H1 (cell line): ENCODE data around the gene ADPRHL1. TPM values are rescaled to one million over a fixed set of nuclear protein-coding genes. Genes with fewer than 3 reads are reported as not detected.

ENCODE experiments used
- KDM5A ChIP-seq: fragments of 200-600 bp; IDR thresholded peaks from 2 replicates; pipeline ENCODE4 v1.7.1; 2012; ENCODE audit warnings: mild to moderate bottlenecking, low read length, inconsistent platforms, mixed read lengths
- RFX5 ChIP-seq: IDR thresholded peaks from 2 replicates; pipeline ENCODE4 v1.6.1; 2011; ENCODE audit warnings: low read depth, low read length, improper control_type of control experiment, borderline replicate concordance
- RXRA ChIP-seq: IDR thresholded peaks from 2 replicates; pipeline ENCODE4 v1.6.1; 2011; ENCODE audit warnings: low read depth, mild to moderate bottlenecking, low read length, moderate library complexity; ENCODE audit not compliant: insufficient read depth
- SUZ12 ChIP-seq: fragments of 200-600 bp; sonication (generic); IDR thresholded peaks from 2 replicates; pipeline ENCODE4 v1.6.1; 2012; ENCODE audit warnings: mild to moderate bottlenecking, inconsistent platforms, low read length, moderate library complexity, mixed read lengths
- polyA plus RNA-seq, 7 experiments: library from polyadenylated mRNA; depleted of rRNA in 3 of 7; stranded (reverse) in 5 of 7; unstranded in 2 of 7; fragments of >200 nt in 5 of 7; fragments of 200-250 nt in 2 of 7; gene quantifications; 1 replicate in 5 of 7; 2 replicates in 1 of 7; 4 replicates in 1 of 7; pipeline versions ENCODE4 v1.2.1 to v1.2.3, GENCODE V29; 2011 to 2013; ENCODE audit warnings: missing spikeins in 2 of 7, mixed read lengths in 2 of 7
- total RNA-seq: library from RNA; stranded (reverse); fragmentation: NEBNext Ultra II Directional; extraction: Animal tissue kit (Norgen Biotek cat#: 25700); gene quantifications from 2 replicates; pipeline ENCODE4 v1.2.1, GENCODE V29; 2021
- TF ChIP-seq, protein P1 (sequence below): fragments of 300-600 bp; sonication (generic); IDR thresholded peaks from 2 replicates; pipeline ENCODE4 v1.7.1; 2012; ENCODE audit warnings: low read length, moderate library complexity, mild to moderate bottlenecking, inconsistent platforms; ENCODE audit not compliant: insufficient replicate concordance
- TF ChIP-seq, protein P2 (sequence below): IDR thresholded peaks from 2 replicates; pipeline ENCODE4 v1.6.1; 2012; ENCODE audit warnings: low read length, inconsistent platforms

ADPRHL1 gene
- total and polyA plus RNA-seq, 2 of the 8 experiments (the other 6 are each of a cell fraction or from before 2014, with no cell fraction given) = 0.74 to 1.7 TPM

DNA sequence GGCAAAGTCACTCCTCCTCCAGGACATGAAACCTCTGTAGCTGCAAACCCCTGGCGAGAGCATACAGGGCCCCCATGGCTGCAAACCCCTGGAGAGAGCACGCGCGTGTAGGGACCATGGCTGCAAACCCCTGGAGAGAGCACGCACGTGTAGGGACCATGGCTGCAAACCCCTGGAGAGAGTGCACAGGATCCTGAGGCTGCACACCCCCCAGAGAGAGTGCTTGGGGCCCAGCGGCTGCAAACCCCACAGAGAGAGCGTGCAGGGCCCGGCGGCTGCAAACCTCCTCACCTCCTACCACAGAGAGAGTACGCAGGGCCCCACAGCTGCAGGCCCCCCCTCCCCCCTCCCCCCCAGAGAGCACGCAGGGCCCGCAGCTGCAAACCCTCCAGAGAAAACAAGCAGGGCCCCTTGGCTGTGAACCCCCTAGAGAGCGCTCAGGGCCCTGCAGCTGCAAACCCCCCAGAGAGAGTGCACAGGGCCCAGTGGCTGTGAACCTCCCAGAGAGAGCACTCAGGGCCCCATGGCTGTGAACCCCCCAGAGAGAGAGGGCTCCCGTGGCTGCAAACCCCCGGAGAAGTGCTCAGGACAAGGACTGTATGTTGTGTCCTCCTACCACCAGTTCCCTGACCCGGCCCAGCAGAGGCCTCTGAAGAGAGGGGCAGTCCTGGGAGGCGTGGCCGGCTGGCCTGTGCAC is 7.3 kb downstream of the ADPRHL1 start (continued):
- TF ChIP-seq, protein P1, sequence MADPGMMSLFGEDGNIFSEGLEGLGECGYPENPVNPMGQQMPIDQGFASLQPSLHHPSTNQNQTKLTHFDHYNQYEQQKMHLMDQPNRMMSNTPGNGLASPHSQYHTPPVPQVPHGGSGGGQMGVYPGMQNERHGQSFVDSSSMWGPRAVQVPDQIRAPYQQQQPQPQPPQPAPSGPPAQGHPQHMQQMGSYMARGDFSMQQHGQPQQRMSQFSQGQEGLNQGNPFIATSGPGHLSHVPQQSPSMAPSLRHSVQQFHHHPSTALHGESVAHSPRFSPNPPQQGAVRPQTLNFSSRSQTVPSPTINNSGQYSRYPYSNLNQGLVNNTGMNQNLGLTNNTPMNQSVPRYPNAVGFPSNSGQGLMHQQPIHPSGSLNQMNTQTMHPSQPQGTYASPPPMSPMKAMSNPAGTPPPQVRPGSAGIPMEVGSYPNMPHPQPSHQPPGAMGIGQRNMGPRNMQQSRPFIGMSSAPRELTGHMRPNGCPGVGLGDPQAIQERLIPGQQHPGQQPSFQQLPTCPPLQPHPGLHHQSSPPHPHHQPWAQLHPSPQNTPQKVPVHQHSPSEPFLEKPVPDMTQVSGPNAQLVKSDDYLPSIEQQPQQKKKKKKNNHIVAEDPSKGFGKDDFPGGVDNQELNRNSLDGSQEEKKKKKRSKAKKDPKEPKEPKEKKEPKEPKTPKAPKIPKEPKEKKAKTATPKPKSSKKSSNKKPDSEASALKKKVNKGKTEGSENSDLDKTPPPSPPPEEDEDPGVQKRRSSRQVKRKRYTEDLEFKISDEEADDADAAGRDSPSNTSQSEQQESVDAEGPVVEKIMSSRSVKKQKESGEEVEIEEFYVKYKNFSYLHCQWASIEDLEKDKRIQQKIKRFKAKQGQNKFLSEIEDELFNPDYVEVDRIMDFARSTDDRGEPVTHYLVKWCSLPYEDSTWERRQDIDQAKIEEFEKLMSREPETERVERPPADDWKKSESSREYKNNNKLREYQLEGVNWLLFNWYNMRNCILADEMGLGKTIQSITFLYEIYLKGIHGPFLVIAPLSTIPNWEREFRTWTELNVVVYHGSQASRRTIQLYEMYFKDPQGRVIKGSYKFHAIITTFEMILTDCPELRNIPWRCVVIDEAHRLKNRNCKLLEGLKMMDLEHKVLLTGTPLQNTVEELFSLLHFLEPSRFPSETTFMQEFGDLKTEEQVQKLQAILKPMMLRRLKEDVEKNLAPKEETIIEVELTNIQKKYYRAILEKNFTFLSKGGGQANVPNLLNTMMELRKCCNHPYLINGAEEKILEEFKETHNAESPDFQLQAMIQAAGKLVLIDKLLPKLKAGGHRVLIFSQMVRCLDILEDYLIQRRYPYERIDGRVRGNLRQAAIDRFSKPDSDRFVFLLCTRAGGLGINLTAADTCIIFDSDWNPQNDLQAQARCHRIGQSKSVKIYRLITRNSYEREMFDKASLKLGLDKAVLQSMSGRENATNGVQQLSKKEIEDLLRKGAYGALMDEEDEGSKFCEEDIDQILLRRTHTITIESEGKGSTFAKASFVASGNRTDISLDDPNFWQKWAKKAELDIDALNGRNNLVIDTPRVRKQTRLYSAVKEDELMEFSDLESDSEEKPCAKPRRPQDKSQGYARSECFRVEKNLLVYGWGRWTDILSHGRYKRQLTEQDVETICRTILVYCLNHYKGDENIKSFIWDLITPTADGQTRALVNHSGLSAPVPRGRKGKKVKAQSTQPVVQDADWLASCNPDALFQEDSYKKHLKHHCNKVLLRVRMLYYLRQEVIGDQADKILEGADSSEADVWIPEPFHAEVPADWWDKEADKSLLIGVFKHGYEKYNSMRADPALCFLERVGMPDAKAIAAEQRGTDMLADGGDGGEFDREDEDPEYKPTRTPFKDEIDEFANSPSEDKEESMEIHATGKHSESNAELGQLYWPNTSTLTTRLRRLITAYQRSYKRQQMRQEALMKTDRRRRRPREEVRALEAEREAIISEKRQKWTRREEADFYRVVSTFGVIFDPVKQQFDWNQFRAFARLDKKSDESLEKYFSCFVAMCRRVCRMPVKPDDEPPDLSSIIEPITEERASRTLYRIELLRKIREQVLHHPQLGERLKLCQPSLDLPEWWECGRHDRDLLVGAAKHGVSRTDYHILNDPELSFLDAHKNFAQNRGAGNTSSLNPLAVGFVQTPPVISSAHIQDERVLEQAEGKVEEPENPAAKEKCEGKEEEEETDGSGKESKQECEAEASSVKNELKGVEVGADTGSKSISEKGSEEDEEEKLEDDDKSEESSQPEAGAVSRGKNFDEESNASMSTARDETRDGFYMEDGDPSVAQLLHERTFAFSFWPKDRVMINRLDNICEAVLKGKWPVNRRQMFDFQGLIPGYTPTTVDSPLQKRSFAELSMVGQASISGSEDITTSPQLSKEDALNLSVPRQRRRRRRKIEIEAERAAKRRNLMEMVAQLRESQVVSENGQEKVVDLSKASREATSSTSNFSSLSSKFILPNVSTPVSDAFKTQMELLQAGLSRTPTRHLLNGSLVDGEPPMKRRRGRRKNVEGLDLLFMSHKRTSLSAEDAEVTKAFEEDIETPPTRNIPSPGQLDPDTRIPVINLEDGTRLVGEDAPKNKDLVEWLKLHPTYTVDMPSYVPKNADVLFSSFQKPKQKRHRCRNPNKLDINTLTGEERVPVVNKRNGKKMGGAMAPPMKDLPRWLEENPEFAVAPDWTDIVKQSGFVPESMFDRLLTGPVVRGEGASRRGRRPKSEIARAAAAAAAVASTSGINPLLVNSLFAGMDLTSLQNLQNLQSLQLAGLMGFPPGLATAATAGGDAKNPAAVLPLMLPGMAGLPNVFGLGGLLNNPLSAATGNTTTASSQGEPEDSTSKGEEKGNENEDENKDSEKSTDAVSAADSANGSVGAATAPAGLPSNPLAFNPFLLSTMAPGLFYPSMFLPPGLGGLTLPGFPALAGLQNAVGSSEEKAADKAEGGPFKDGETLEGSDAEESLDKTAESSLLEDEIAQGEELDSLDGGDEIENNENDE = no peak
- TF ChIP-seq, protein P2, sequence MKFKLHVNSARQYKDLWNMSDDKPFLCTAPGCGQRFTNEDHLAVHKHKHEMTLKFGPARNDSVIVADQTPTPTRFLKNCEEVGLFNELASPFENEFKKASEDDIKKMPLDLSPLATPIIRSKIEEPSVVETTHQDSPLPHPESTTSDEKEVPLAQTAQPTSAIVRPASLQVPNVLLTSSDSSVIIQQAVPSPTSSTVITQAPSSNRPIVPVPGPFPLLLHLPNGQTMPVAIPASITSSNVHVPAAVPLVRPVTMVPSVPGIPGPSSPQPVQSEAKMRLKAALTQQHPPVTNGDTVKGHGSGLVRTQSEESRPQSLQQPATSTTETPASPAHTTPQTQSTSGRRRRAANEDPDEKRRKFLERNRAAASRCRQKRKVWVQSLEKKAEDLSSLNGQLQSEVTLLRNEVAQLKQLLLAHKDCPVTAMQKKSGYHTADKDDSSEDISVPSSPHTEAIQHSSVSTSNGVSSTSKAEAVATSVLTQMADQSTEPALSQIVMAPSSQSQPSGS = no peak
- TF ChIP-seq KDM5A (no peak), RXRA (no peak), RFX5 (no peak), SUZ12 (no peak)
